Posterior vena cava (tissue), 2 donors: ENCODE results near the gene MRTFA. TPM values are rescaled to one million over a fixed set of nuclear protein-coding genes. Genes with fewer than 3 reads are reported as not detected.
"Not testable (repeated sequence)": the region's sequence is repeated elsewhere in the genome, so short reads cannot be mapped to it uniquely, and the experiment has no call there.

Experiments
- DNase-seq: peaks from one replicate; pipeline ENCODE4 v3.0.0-alpha.2; 2020; ENCODE audit warnings: low spot score
- intact Hi-C, 2 donors: fragments of 100-400 bp; cut with DNase I; formaldehyde crosslinking; loops; one replicate each; pipeline versions ENCODE4 v1.14.1 to v1.14.2; 2022 to 2023
- total RNA-seq, 2 donors: library from RNA; stranded (reverse); fragmentation: NEBNext Ultra II Directional; extraction: Animal tissue kit (Norgen Biotek cat#: 25700); gene quantifications; one replicate each; pipeline ENCODE4 v1.2.1, GENCODE V29; 2021
- donor health status: DM: yes; HTN: yes; CAD: no.
- donor health status: DM: yes; HTN: yes; CAD: no.

MRTFA gene
- total RNA-seq, 2 donors from 2014 or later = 72.8 to 76.5 TPM

- peak; percentile 88 for DNase-seq
- intact Hi-C loops = loop anchor here in 1 of 2 donors (5.0 kb wide), 1 partner anchor 136 kb away; no protein-coding TSS in a partner anchor
These were observed 29.8 kb upstream of the MRTFA start for GRCh38 chr22:40666151-40666848.

GRCh38 chr22:40665312-40665711, 28.8 kb upstream of the MRTFA start:
- intact Hi-C loops = loop anchor here in 1 of 2 donors (5.0 kb wide), 1 partner anchor 137 kb away; no protein-coding TSS in a partner anchor

GRCh38 chr22:40661671-40662070, 25.2 kb upstream of the MRTFA start:
- intact Hi-C loops = no loop called here
- no peak for DNase-seq

More at GRCh38 chr22:40665312-40665711, 28.8 kb upstream of the MRTFA start:
- peak; percentile 90 for DNase-seq

GRCh38 chr22:40660730-40661129, 24.2 kb upstream of the MRTFA start:
- no peak for DNase-seq
- intact Hi-C loops = no loop called here

- intact Hi-C loops = no loop called here
- DNase-seq = no peak
These were observed 22.6 kb upstream of the MRTFA start for GRCh38 chr22:40659166-40659565.

- intact Hi-C loops, DNase-seq: not testable (repeated sequence)
These were observed 20.1 kb upstream of the MRTFA start for GRCh38 chr22:40656651-40657050.

GRCh38 chr22:40655941-40656340, 19.4 kb upstream of the MRTFA start:
- intact Hi-C loops, DNase-seq: not testable (repeated sequence)

GRCh38 chr22:40654522-40655167, 18.1 kb upstream of the MRTFA start:
- DNase-seq = peak; percentile 84
- intact Hi-C loops = no loop called here

- peak; percentile 73 for DNase-seq
- intact Hi-C loops = no loop called here
These were observed 16.8 kb upstream of the MRTFA start for GRCh38 chr22:40653361-40653760.

- peak; percentile 99 for DNase-seq
- intact Hi-C loops = no loop called here
These were observed 15.3 kb upstream of the MRTFA start for GRCh38 chr22:40651563-40652501.

- intact Hi-C loops = no loop called here
- DNase-seq = no peak
These were observed 14.5 kb upstream of the MRTFA start for GRCh38 chr22:40651057-40651456.

GRCh38 chr22:40648386-40648785, 11.9 kb upstream of the MRTFA start:
- no peak for DNase-seq
- intact Hi-C loops = no loop called here

- intact Hi-C loops = no loop called here
- DNase-seq = no peak
These were observed 9.2 kb upstream of the MRTFA start for GRCh38 chr22:40645579-40646197.

- no peak for DNase-seq
These were observed 5.8 kb upstream of the MRTFA start for GRCh38 chr22:40642316-40642715.

GRCh38 chr22:40641269-40641668, 4.8 kb upstream of the MRTFA start:
- intact Hi-C loops = loop anchor here in 1 of 2 donors (5.0 kb wide), 1 partner anchor 204 kb away; no protein-coding TSS in a partner anchor
- DNase-seq = no peak

More at GRCh38 chr22:40642316-40642715, 5.8 kb upstream of the MRTFA start:
- intact Hi-C loops = loop anchor here in 1 of 2 donors (5.0 kb wide), 1 partner anchor 205 kb away; no protein-coding TSS in a partner anchor

GRCh38 chr22:40638261-40638660, 1.7 kb upstream of the MRTFA start:
- intact Hi-C loops = loop anchor here (2.0 to 5.0 kb wide), 2 partner anchors 106 to 203 kb away; no protein-coding TSS in a partner anchor
- no peak for DNase-seq

- DNase-seq = peak; percentile 90
- intact Hi-C loops = loop anchor here (2.0 to 5.0 kb wide), 2 partner anchors 105 to 203 kb away; no protein-coding TSS in a partner anchor
These were observed 948 bp upstream of the MRTFA start for GRCh38 chr22:40637183-40638150.

- intact Hi-C loops = loop anchor here in 1 of 2 donors (5.0 kb wide), 1 partner anchor 104 kb away; no protein-coding TSS in a partner anchor
- DNase-seq = no peak
These were observed 559 bp downstream of the MRTFA start for GRCh38 chr22:40635940-40636379.
